Measurements from ENCODE around the gene ACVR1B.

DNA sequence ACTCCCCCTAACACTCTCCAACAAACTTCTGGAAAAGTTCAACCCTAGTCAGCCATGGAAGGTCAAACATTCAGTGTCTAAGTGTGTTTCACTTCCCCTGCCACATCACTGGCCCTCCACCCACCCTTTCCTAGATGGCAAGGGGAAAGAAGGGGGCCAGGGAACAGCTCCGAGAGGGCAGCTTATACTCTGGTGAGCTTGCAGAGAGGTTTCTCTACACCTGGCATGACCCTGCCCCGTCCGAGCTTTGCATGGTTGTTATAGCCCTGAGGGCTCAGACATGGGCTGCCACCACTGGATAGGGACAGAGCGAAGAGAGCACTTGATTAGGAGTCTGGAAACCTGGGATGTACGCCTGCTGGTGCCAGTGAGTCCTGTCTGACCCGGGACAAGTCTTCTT is 40.2 kb upstream of the ACVR1B start:
- TF ChIP-seq, protein P1, sequence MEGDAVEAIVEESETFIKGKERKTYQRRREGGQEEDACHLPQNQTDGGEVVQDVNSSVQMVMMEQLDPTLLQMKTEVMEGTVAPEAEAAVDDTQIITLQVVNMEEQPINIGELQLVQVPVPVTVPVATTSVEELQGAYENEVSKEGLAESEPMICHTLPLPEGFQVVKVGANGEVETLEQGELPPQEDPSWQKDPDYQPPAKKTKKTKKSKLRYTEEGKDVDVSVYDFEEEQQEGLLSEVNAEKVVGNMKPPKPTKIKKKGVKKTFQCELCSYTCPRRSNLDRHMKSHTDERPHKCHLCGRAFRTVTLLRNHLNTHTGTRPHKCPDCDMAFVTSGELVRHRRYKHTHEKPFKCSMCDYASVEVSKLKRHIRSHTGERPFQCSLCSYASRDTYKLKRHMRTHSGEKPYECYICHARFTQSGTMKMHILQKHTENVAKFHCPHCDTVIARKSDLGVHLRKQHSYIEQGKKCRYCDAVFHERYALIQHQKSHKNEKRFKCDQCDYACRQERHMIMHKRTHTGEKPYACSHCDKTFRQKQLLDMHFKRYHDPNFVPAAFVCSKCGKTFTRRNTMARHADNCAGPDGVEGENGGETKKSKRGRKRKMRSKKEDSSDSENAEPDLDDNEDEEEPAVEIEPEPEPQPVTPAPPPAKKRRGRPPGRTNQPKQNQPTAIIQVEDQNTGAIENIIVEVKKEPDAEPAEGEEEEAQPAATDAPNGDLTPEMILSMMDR (IDR thresholded peaks at IDR 0.05) = no peak
- no peak for TF ChIP-seq POLR2A (IDR thresholded peaks at IDR 0.05)

Data from heart left ventricle (tissue), 13 donors.